Tibial nerve (tissue), 4 donors: ENCODE results near the gene HIVEP2. TPM values are rescaled to one million over a fixed set of nuclear protein-coding genes. Genes with fewer than 3 reads are reported as not detected.

ENCODE experiments used
- DNase-seq, 2 donors: peaks; one replicate each; pipeline ENCODE4 v3.0.0-alpha.2; 2019; ENCODE audit warnings: low spot score in 2 of 2
- H3K27ac ChIP-seq, 4 donors: fragments of 200-600 bp; sonication (generic) in 3 of 4; one replicate each; pipeline ENCODE4 v1.5.1; 2017 to 2019; ENCODE audit warnings: mild to moderate bottlenecking in 1 of 4
- H3K27me3 ChIP-seq, 2 donors: fragments of 200-600 bp; sonication (generic) in 1 of 2; one replicate each; pipeline versions ENCODE4 v1.5.1 to v1.6.0; 2017 to 2019
- H3K36me3 ChIP-seq, 3 donors: fragments of 200-600 bp; sonication (generic); one replicate each; pipeline ENCODE4 v1.5.1; 2018 to 2019
- H3K4me1 ChIP-seq, 4 donors: fragments of 200-600 bp; sonication (generic) in 3 of 4; one replicate each; pipeline ENCODE4 v1.5.1; 2017 to 2019
- H3K4me3 ChIP-seq, 4 donors: fragments of 200-600 bp; sonication (generic) in 3 of 4; one replicate each; pipeline ENCODE4 v1.5.1; 2017 to 2019; ENCODE audit warnings: mild to moderate bottlenecking in 1 of 4, moderate library complexity in 1 of 4
- H3K9me3 ChIP-seq, 4 donors: fragments of 200-600 bp; sonication (generic) in 3 of 4; one replicate each; pipeline ENCODE4 v1.5.1; 2017 to 2019
- CTCF ChIP-seq, 5 experiments: fragments of 200-600 bp in 3 of 5; fragments of 450-650 bp in 2 of 5; sonication (generic) in 3 of 5; IDR thresholded peaks; one replicate each; pipeline ENCODE4 v1.5.1; 2016 to 2019; ENCODE audit warnings: antibody characterized with exemption in 5 of 5, mild to moderate bottlenecking in 3 of 5, moderate library complexity in 2 of 5
- EP300 ChIP-seq, 2 donors: sonication (generic); formaldehyde crosslinking; IDR thresholded peaks; one replicate each; pipeline ENCODE4 v1.6.1; 2017; ENCODE audit warnings: antibody characterized with exemption in 2 of 2, mild to moderate bottlenecking in 1 of 2
- POLR2A ChIP-seq, 2 donors: fragments of 450-650 bp; IDR thresholded peaks; one replicate each; pipeline ENCODE4 v1.6.1; 2017; ENCODE audit warnings: antibody characterized with exemption in 2 of 2, mild to moderate bottlenecking in 2 of 2, moderate library complexity in 2 of 2
- WGBS, 2 donors: methylation state at CpG; one replicate each; pipeline ENCODE4 v1.1.5; 2018; 5-methylcytosine and 5-hydroxymethylcytosine counted together
- total RNA-seq, 4 donors: library from RNA; depleted of rRNA; stranded (reverse); fragments of >200 nt; gene quantifications; one replicate each; pipeline ENCODE4 v1.1.0, GENCODE V29; 2016

The HIVEP2 gene
- total RNA-seq, 4 donors from 2014 or later: 15.9 to 24.0 (median 19.9) TPM

- peaks cover 0 to 64% (median 19%) of the 10 kb centered on the region in 4 donors for H3K4me1 ChIP-seq
- no peak overlapping the region for H3K4me3 ChIP-seq
- TF ChIP-seq CTCF (IDR thresholded peaks at IDR 0.05): no peak
- no peak for TF ChIP-seq POLR2A (IDR thresholded peaks at IDR 0.05)
- TF ChIP-seq EP300 (IDR thresholded peaks at IDR 0.05): no peak
- 80 to 81% methylated on average over 12 of the region's 12 CpGs for WGBS, 2 donors
- H3K36me3 ChIP-seq: no peaks in the 10 kb centered on the region
- no peak for DNase-seq
- H3K27me3 ChIP-seq: no peaks in the 10 kb centered on the region
- no peaks in the 10 kb centered on the region for H3K9me3 ChIP-seq
- peak overlapping the region in 2 of 4 donors; percentile 69 for H3K27ac ChIP-seq
Measured at GRCh38 chr6:142854589-142855488, 90.1 kb downstream of the HIVEP2 start.

GRCh38 chr6:142853244-142854180 lies 91.5 kb downstream of the HIVEP2 start:
- Histone ChIP-seq H3K36me3 (no peaks in the 10 kb centered on the region), H3K27ac (peak overlapping the region in 3 of 4 donors; percentile 42 to 69 (median 54)), H3K27me3 (no peaks in the 10 kb centered on the region), H3K4me3 (no peak overlapping the region), H3K9me3 (no peaks in the 10 kb centered on the region), H3K4me1 (peaks cover 0 to 71% (median 21%) of the 10 kb centered on the region in 4 donors)
- DNase-seq: no peak
- TF ChIP-seq CTCF (IDR thresholded peaks at IDR 0.05) (no peak), EP300 (IDR thresholded peaks at IDR 0.05) (peak in 1 of 2 donors; percentile 74), POLR2A (IDR thresholded peaks at IDR 0.05) (no peak)
- 80 to 84% methylated on average over 6 of the region's 6 CpGs for WGBS, 2 donors

GRCh38 chr6:142851601-142852000 lies 93.4 kb downstream of the HIVEP2 start:
- Histone ChIP-seq H3K4me3 (no peak overlapping the region), H3K9me3 (no peaks in the 10 kb centered on the region), H3K27ac (peak overlapping the region in 2 of 4 donors; percentile 32 to 35), H3K36me3 (no peaks in the 10 kb centered on the region), H3K4me1 (peaks cover 0 to 73% (median 23%) of the 10 kb centered on the region in 4 donors), H3K27me3 (no peaks in the 10 kb centered on the region)
- no peak for DNase-seq
- no peak for TF ChIP-seq EP300 (IDR thresholded peaks at IDR 0.05)
- no peak for TF ChIP-seq POLR2A (IDR thresholded peaks at IDR 0.05)
- TF ChIP-seq CTCF (IDR thresholded peaks at IDR 0.05): no peak
- WGBS, 2 donors: 29 to 42% methylated on average over 2 of the region's 2 CpGs

GRCh38 chr6:142850679-142851423 lies 94.1 kb downstream of the HIVEP2 start:
- Histone ChIP-seq H3K4me1 (peaks cover 0 to 75% (median 30%) of the 10 kb centered on the region in 4 donors), H3K27me3 (no peaks in the 10 kb centered on the region), H3K36me3 (no peaks in the 10 kb centered on the region), H3K9me3 (no peaks in the 10 kb centered on the region), H3K27ac (peak overlapping the region in 2 of 4 donors; percentile 10 to 32), H3K4me3 (no peak overlapping the region)
- TF ChIP-seq POLR2A (IDR thresholded peaks at IDR 0.05) (no peak), EP300 (IDR thresholded peaks at IDR 0.05) (no peak), CTCF (IDR thresholded peaks at IDR 0.05) (no peak)
- no peak for DNase-seq
- WGBS, 2 donors: 39 to 42% methylated on average over 3 of the region's 3 CpGs
